Fibroblast of pulmonary artery (primary cell): ENCODE results near the gene OTUD4.

ENCODE experiments used
- DNase-seq: peaks from one replicate; pipeline ENCODE4 v3.0.0-alpha.2; 2010; ENCODE audit warnings: low read depth
- H3K4me3 ChIP-seq: replicated peaks from 2 replicates; pipeline ENCODE4 v1.5.1; 2011; ENCODE audit warnings: low read depth, mild to moderate bottlenecking, control low read depth, low read length, moderate library complexity
- TF ChIP-seq, protein P1 (sequence below): IDR thresholded peaks from 2 replicates; pipeline ENCODE4 v1.5.1; 2011; ENCODE audit warnings: mild to moderate bottlenecking, control low read depth, low read length, inconsistent platforms; ENCODE audit errors: missing control alignments

Gene OTUD4

DNA sequence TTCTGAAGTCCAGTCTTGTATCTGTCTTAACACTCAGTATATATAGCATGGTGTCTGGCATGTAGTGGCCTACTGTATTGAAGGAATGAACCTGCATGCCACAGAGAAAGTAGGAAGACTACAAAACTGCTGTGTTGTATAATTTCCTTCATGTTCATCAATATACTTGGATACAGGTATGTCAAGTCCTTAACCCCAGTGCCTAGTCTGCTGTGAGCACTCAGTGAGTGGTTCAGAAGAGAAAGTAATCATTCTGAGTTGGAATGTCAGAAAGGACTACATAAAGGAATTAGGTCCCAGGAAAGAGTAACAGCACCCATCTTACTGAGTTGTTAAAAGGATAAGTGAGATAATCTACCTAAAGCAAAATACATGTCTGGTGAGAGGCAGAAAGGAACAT, 50.3 kb downstream of the OTUD4 start:
- no peak overlapping the region for H3K4me3 ChIP-seq
- TF ChIP-seq, protein P1, sequence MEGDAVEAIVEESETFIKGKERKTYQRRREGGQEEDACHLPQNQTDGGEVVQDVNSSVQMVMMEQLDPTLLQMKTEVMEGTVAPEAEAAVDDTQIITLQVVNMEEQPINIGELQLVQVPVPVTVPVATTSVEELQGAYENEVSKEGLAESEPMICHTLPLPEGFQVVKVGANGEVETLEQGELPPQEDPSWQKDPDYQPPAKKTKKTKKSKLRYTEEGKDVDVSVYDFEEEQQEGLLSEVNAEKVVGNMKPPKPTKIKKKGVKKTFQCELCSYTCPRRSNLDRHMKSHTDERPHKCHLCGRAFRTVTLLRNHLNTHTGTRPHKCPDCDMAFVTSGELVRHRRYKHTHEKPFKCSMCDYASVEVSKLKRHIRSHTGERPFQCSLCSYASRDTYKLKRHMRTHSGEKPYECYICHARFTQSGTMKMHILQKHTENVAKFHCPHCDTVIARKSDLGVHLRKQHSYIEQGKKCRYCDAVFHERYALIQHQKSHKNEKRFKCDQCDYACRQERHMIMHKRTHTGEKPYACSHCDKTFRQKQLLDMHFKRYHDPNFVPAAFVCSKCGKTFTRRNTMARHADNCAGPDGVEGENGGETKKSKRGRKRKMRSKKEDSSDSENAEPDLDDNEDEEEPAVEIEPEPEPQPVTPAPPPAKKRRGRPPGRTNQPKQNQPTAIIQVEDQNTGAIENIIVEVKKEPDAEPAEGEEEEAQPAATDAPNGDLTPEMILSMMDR: no peak
- DNase-seq: no peak

DNA sequence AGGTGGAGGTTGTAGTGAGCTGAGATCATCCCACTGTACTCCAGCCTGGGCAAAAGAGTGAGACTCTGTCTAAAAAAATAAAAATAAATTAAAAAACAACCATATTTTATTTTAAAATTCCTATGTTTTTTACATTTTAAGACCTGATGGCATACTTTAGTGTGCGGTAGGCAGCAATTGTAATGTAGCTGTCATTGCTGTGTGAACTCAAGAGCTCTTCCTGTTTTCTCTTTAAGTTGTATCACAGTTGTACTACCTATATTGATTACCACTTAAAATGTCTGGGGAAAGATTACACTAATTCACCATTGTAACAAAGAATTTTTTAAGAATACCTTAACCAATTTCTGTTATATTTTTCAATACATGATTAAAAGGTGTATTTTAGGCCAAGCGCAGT, 55.0 kb downstream of the OTUD4 start:
- TF ChIP-seq, protein P1: no peak
- no peak overlapping the region for H3K4me3 ChIP-seq
- DNase-seq: no peak

DNA sequence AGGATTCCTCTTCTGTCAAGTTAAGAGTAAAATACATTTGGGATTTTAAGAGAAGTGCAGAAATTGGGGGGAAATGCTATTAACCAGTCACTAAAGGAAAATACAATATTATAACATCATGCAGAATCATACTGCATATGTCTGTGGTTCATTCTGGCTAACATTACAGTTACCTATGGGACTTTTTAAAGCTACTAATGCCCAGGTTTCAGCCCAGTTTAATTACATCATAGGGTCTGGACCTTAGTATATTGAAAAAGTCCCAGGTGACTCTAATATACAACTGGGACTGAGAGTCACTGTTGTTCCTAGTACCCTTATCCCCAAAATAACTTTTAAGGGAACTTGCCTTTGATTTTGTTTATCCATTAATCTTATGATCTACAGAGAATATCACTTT, 72.3 kb downstream of the OTUD4 start:
- TF ChIP-seq, protein P1: no peak
- no peak overlapping the region for H3K4me3 ChIP-seq
- no peak for DNase-seq

DNA sequence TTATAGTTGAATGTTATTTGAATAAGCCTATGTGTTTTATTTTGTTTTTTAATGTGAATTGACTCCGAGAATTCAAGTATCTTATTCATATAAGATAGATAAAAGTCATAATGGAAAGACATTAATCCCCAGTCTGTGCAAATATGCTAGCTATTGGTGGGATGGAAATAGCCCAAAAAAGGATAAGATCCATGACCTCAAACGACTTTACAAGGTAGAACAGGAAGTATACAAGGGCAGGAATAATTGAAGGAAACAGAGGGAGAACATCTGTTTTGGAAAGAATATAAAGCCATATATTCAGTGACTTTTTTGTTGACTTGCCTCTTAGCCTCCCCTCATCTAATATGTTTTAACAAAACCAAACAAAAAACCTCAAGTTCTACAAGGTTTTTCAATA, 73.3 kb downstream of the OTUD4 start:
- H3K4me3 ChIP-seq: no peak overlapping the region
- no peak for DNase-seq
- TF ChIP-seq, protein P1: no peak

DNA sequence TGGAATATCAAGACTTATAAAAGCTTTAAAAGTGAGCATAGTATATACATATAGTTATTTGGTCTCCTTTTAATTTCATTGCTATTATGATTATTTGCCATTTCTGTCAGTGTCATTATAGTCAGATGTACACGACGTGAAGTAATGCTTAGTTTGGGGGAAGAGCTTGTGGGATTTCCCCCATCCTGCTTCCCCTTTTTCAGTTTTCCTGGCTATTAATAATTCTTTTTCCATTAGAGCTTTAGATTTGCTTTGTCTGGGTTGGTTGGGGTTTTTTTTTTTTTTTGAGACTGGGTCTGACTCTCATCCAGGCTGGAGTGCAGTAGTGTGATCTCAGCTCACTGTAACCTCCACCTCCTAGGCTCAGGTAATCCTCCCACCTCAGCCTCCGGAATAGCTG, 76.9 kb downstream of the OTUD4 start:
- TF ChIP-seq, protein P1: no peak
- no peak for DNase-seq
- H3K4me3 ChIP-seq: no peak overlapping the region

DNA sequence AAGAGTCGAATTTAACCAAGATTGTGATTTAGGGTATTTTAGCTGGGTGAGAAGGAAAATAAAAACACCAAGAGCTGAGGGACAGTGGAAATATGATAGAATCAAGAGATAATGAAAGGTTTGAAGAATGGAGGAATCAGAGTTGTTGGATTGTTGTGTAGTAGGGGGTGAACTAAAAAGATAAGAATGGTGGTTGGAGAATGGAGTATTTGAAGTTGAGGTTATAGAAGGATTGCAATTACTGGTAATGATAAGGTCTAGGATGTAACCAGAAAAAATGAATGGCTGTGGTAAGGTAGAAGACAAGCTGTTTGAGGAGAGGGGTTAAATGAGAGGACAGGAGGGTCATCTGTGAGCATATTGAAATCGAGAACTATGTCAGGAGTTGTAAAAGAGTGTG, 77.8 kb downstream of the OTUD4 start:
- TF ChIP-seq, protein P1: no peak
- H3K4me3 ChIP-seq: no peak overlapping the region
- DNase-seq: no peak

DNA sequence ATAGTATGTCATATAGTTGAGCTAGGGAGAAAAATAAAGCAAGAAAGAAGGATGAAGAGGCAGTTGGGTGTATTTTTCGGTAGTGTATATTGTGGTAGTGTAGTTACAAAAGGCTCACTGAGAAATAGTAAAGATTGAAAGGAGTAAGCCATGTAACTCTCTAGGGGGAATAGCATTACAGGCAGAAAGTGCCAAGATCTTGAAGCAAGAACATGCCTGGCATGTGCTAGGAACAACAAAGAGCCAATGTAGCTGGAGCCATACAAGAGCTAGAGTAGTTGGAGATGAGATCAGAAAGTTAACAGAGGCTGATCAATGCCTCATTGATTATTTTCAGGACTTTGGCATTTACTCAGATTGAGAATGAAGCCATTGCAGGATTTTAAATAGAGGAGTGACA, 79.3 kb downstream of the OTUD4 start:
- H3K4me3 ChIP-seq: no peak overlapping the region
- TF ChIP-seq, protein P1: no peak
- DNase-seq: no peak
